ENCODE results near the gene KIRREL1.

KIRREL1 gene

GRCh38 chr1:158149175-158149574 is 155.7 kb downstream of the KIRREL1 start:
- no peak for DNase-seq
